Activated B cell treated with CpG ODN at 0.5 μM for 24 hours (primary cell): ENCODE data around the gene RBM20. TPM values are rescaled to one million over a fixed set of nuclear protein-coding genes. Genes with fewer than 3 reads are reported as not detected.

Experiments used
- ATAC-seq: fragments of 200-7000 bp; cut with Tn5 transposase; one replicate; pipeline ENCODE4 v1.10.0; 2021; ENCODE audit warnings: low read depth, mild to moderate bottlenecking, moderate library complexity
- CTCF ChIA-PET: fragments of 350-600 bp; sonication (Branson Sonifier 250); formaldehyde crosslinking; loops from one replicate; lab custom pipeline; 2021; ENCODE audit warnings: antibody characterized with exemption; lab: Charles Lee
- POLR2A ChIA-PET: fragments of 350-600 bp; sonication (Branson Sonifier 250); formaldehyde crosslinking; loops from one replicate; lab custom pipeline; 2021; ENCODE audit warnings: antibody characterized with exemption; lab: Charles Lee
- DNase-seq: peaks from one replicate; pipeline ENCODE4 v3.0.0; 2022
- H3K27ac Mint-ChIP-seq: one replicate; pipeline ENCODE4 v1.8.0; 2020; ENCODE audit warnings: mixed read lengths
- H3K27me3 Mint-ChIP-seq: one replicate; pipeline ENCODE4 v1.8.0; 2021; ENCODE audit warnings: mixed read lengths
- H3K36me3 Mint-ChIP-seq: one replicate; pipeline ENCODE4 v1.8.0; 2021; ENCODE audit warnings: low read depth, mixed read lengths
- H3K4me1 Mint-ChIP-seq: one replicate; pipeline ENCODE4 v1.8.0; 2021; ENCODE audit warnings: mixed read lengths
- H3K4me3 Mint-ChIP-seq: one replicate; pipeline ENCODE4 v1.8.0; 2020; ENCODE audit warnings: mild to moderate bottlenecking, mixed read lengths
- H3K9me3 Mint-ChIP-seq: one replicate; pipeline ENCODE4 v1.8.0; 2020; ENCODE audit warnings: mixed read lengths
- CTCF ChIP-seq: fragments of 200-600 bp; IDR thresholded peaks from one replicate; pipeline ENCODE4 v1.8.0; 2022; ENCODE audit warnings: antibody characterized with exemption, mild to moderate bottlenecking
- intact Hi-C: fragments of 100-400 bp; cut with micrococcal nuclease; formaldehyde crosslinking; loops from one replicate; pipeline ENCODE4 v1.15.1; 2024
- total RNA-seq: library from RNA; stranded (reverse); gene quantifications from 2 replicates; pipeline ENCODE4 v1.2.3, GENCODE V29; 2022

Gene RBM20
- total RNA-seq, 1 donor from 2014 or later = 0.02 TPM

DNA sequence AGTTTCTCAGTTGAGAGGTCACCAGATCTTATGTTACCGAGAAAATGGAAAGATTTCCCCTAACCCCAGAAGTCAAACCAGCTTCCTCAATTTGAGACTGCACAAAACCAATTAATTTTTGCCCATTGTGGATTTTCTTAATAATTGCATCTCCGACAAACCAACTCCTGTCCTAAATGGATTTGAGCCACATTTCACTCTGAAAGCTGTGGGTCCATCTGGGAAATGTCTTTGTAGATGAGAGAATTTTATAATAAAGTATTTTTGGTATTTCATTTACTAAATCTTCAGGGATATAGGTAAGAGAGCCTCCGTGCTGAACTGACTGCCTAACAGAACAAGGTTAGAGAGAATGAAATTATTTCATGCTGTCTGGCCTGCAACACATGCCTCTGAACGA is 127.9 kb downstream of the RBM20 start:
- intact Hi-C loops = no loop called here
- ChIA-PET POLR2A (no interaction called here), CTCF (no interaction called here)
- no peak for DNase-seq
- peaks cover 11% of the 10 kb centered on the region for H3K4me1 Mint-ChIP-seq
- H3K27me3 Mint-ChIP-seq = no peaks in the 10 kb centered on the region
- ATAC-seq = no peak
- no peak overlapping the region for H3K27ac Mint-ChIP-seq
- no peak for TF ChIP-seq CTCF
- H3K36me3 Mint-ChIP-seq = no peaks in the 10 kb centered on the region
- H3K9me3 Mint-ChIP-seq = no peaks in the 10 kb centered on the region
- H3K4me3 Mint-ChIP-seq = no peak overlapping the region

- ChIA-PET CTCF (no interaction called here), POLR2A (no interaction called here)
- Mint-ChIP-seq H3K36me3 (no peaks in the 10 kb centered on the region), H3K9me3 (no peaks in the 10 kb centered on the region), H3K27ac (no peak overlapping the region), H3K4me3 (no peak overlapping the region), H3K4me1 (peaks cover 11% of the 10 kb centered on the region), H3K27me3 (no peaks in the 10 kb centered on the region)
- no peak for DNase-seq
- no peak for ATAC-seq
- intact Hi-C loops = no loop called here
- TF ChIP-seq CTCF = no peak
Observed at GRCh38 chr10:110772454-110773025, 128.4 kb downstream of the RBM20 start.

DNA sequence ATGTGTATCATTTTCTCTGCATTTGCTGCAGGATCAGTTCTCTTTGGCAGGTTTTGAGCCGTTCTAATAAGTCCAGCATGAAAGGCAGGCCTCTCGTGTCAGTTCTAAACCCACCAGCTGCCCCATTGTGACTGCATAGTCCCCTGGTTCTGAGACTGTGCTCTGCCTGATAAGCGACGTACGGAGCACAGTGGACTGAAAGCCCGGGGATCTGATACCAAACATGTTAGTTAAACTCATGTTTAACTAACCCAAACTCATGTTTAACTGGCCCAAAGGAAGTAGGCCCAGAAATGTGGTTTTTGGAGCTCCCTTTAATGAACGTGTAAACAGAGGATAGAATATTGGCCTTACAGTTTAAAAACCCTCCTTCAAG is 129.5 kb downstream of the RBM20 start:
- no peaks in the 10 kb centered on the region for H3K36me3 Mint-ChIP-seq
- H3K27me3 Mint-ChIP-seq = peaks cover 1% of the 10 kb centered on the region
- peak overlapping the region; percentile 26 for H3K27ac Mint-ChIP-seq
- H3K4me1 Mint-ChIP-seq = peaks cover 11% of the 10 kb centered on the region
- intact Hi-C loops = no loop called here
- ChIA-PET POLR2A (interaction anchor here (0.5 to 1.8 kb wide), 3 partner anchors 63 to 98 kb away, joined by 3 to 6 read pairs (median 5); partner anchors contain the start of gene PDCD4), CTCF (no interaction called here)
- H3K9me3 Mint-ChIP-seq = no peaks in the 10 kb centered on the region
- ATAC-seq = no peak
- no peak for DNase-seq
- no peak overlapping the region for H3K4me3 Mint-ChIP-seq
- TF ChIP-seq CTCF = no peak

- ChIA-PET CTCF (interaction anchor here (1.2 kb wide), 1 partner anchor 28 kb away, joined by 3 read pairs; no protein-coding TSS in a partner anchor), POLR2A (interaction anchor here (0.5 to 1.8 kb wide), 3 partner anchors 63 to 97 kb away, joined by 3 to 6 read pairs (median 5); partner anchors contain the start of gene PDCD4)
- Mint-ChIP-seq H3K36me3 (no peaks in the 10 kb centered on the region), H3K9me3 (no peaks in the 10 kb centered on the region), H3K4me3 (no peak overlapping the region), H3K27me3 (peaks cover 2% of the 10 kb centered on the region), H3K27ac (peak overlapping the region; percentile 26), H3K4me1 (peaks cover 11% of the 10 kb centered on the region)
- no peak for TF ChIP-seq CTCF
- ATAC-seq (peak; percentile 84), DNase-seq (no peak)
- intact Hi-C loops = no loop called here
Observed at GRCh38 chr10:110774069-110775019, 130.2 kb downstream of the RBM20 start.

DNA sequence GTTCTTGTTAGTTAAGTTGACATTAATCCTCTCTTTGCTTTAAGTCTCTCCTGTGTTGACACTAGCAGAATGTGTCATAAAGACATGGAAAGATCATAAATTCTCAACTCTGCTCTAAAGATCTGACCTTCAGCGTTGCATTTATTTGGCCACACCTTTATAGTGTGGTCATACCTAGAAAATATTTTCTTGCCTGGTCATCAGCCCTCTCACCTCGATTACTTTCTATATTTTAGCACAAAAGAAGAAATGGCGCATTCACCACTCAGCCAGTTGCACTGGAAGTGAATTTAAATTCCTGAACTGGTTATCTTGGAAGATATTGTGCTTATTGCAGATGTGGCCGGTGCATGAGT is 130.9 kb downstream of the RBM20 start:
- ATAC-seq = no peak
- TF ChIP-seq CTCF = no peak
- intact Hi-C loops = no loop called here
- no peak overlapping the region for H3K4me3 Mint-ChIP-seq
- ChIA-PET CTCF (interaction anchor here (1.2 kb wide), 1 partner anchor 29 kb away, joined by 3 read pairs; no protein-coding TSS in a partner anchor), POLR2A (interaction anchor here (1.8 kb wide), 1 partner anchor 96 kb away, joined by 5 read pairs; the partner anchor contains the start of gene PDCD4)
- peaks cover 11% of the 10 kb centered on the region for H3K4me1 Mint-ChIP-seq
- peaks cover 7% of the 10 kb centered on the region for H3K27me3 Mint-ChIP-seq
- no peaks in the 10 kb centered on the region for H3K9me3 Mint-ChIP-seq
- no peak overlapping the region for H3K27ac Mint-ChIP-seq
- DNase-seq = no peak
- no peaks in the 10 kb centered on the region for H3K36me3 Mint-ChIP-seq
